Nasal cavity respiratory epithelium epithelial cell of viscerocranial mucosa (primary cell): ENCODE measurements around the gene RXYLT1. TPM values are rescaled to one million over a fixed set of nuclear protein-coding genes. Genes with fewer than 3 reads are reported as not detected.

Experiments
- total RNA-seq: library from RNA; depleted of rRNA; stranded (reverse); fragments of >200 nt; gene quantifications from 2 replicates; pipeline ENCODE4 v1.2.3, GENCODE V29; 2014

Gene RXYLT1
- 20.8 and 23.8 TPM in 2 replicates for total RNA-seq

GRCh38 chr12:63779498-63780481, at the start of gene RXYLT1:
TSS of gene RXYLT1 (plus strand) at chr12:63779909. CDS start at chr12:63779961, 52 bp downstream.

GRCh38 chr12:63844391-63845341, 65.0 kb downstream of the RXYLT1 start, which contains the start of gene SRGAP1:
TSS of gene SRGAP1 (plus strand) at chr12:63844700. CDS start at chr12:63844817, 117 bp downstream.

Other genes starting within 250 kb of the RXYLT1 start
- 0.68 and 1.6 TPM in 2 replicates for gene DPY19L2, start 111.4 kb upstream of the RXYLT1 start, total RNA-seq
- 9.6 and 17.7 TPM in 2 replicates for gene SRGAP1, start 64.8 kb downstream of the RXYLT1 start, total RNA-seq